GM13976 (cell line): Measurements from ENCODE around the gene KXD1.

ENCODE experiments used
- DNase-seq: peaks from one replicate; pipeline ENCODE4 v3.0.0; 2012; ENCODE audit warnings: low spot score
- in situ Hi-C: fragments of 300-500 bp; cut with MboI; formaldehyde crosslinking; loops from one replicate; pipeline ENCODE4 v1.12.0; 2022; ENCODE audit warnings: low sequenced_read_pairs, mixed read lengths, inconsistent platforms; ENCODE audit not compliant: unreplicated experiment
- TF ChIP-seq, protein P1 (sequence below): IDR thresholded peaks from 2 replicates; pipeline ENCODE4 v1.5.1; 2012; ENCODE audit warnings: borderline replicate concordance, mild to moderate bottlenecking; ENCODE audit not compliant: insufficient read depth; ENCODE audit errors: extremely low read depth, missing control alignments, control extremely low read depth

Gene KXD1

DNA sequence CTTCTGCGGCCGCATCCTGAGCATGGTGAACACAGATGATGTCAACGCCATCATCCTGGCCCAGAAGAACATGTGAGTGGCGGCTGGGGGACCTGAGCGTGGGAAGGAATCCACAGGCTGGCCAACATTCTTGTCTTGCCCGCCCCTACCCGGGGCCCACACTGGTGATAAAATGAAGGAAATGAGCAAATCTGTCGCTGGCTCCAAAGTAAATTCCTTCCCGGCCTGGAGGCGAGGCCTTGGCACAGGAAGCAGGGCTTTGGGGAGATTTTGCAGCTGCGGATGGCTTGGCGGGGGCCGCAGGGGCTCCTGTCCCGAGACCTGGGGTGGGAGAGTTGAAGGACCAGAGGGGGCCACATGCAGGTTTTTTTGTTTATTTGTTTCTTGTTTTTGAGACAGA is 4.4 kb downstream of the KXD1 start:
- TF ChIP-seq, protein P1, sequence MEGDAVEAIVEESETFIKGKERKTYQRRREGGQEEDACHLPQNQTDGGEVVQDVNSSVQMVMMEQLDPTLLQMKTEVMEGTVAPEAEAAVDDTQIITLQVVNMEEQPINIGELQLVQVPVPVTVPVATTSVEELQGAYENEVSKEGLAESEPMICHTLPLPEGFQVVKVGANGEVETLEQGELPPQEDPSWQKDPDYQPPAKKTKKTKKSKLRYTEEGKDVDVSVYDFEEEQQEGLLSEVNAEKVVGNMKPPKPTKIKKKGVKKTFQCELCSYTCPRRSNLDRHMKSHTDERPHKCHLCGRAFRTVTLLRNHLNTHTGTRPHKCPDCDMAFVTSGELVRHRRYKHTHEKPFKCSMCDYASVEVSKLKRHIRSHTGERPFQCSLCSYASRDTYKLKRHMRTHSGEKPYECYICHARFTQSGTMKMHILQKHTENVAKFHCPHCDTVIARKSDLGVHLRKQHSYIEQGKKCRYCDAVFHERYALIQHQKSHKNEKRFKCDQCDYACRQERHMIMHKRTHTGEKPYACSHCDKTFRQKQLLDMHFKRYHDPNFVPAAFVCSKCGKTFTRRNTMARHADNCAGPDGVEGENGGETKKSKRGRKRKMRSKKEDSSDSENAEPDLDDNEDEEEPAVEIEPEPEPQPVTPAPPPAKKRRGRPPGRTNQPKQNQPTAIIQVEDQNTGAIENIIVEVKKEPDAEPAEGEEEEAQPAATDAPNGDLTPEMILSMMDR: no peak
- in situ Hi-C loops: no loop called here

DNA sequence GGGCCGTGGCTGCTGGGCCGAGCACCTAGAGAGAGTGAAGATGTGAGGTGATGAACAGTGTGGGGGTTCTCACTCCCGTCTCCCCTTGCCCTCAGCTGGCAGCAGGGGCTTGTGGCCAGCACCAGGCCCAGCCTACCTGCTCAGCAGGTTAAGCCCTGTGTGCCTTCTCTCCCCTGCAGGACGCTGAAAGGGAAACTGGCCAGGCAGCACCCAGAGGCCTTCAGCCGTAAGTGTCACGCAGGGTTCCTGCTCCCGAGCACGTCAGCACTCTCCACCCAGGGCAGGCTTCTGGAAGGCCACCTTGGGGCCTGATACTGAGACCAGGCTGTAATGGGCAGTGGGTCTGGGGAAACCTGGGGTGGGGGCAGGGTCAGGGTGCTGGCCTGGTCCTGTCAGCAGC is 9.3 kb downstream of the KXD1 start:
- DNase-seq: no peak
- in situ Hi-C loops: no loop called here
- TF ChIP-seq, protein P1: no peak

More for the DNA sequence above, 4.4 kb downstream of the KXD1 start:
- no peak for DNase-seq

DNA sequence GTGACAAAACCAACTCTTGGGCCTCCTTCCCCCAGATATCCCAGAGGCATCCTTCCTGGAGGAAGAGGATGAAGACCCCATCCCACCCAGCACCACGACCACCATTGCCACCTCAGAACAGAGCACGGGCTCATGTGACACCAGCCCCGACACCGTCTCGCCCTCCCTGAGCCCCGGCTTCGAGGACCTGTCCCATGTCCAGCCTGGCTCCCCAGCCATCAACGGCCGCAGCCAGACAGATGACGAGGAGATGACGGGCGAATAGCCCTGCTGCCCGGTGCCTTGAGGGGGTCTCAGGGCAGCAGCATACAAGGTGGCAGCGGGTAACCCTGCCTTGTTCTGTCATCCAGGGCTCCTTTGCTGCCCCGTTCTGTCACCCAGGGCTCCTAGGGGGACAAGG is 10.7 kb downstream of the KXD1 start:
- no peak for DNase-seq
- TF ChIP-seq, protein P1: no peak
- in situ Hi-C loops: no loop called here

DNA sequence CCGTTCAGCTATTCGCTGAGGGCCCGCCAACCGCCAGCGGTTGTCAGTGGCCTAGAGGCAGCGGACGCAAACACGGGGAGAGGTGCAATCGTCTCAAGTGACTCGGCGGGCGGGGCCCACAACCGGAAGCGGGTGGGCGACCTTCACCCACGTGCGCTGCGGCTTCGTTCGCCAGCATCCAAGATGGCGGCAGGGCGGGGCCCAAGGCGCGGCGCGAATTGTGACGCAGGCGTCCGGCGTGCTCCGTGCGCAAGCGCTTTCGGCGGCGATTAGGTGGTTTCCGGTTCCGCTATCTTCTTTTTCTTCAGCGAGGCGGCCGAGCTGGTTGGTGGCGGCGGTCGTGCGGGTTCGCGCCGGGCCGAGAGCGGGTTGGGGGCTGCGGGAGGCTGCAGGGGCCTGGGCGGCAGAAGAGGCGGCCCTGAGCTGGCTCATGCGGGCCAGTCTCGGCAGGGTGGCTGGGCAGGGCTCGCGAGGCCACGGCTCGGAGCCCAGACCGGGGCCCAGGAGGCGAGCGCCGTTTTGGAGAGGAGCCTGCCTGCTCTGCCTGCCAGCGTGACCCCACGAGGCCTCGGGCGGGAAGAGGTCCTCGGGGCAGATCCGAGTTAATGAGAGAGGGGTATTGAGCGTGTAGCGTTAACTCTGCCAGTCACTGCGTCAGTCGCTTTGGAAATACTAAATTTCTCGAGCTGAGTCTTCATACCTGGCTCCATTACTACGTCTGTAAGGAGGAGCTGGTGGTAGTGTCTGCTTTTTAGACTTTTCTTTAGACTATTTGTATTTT is 14.1 kb downstream of the KXD1 start, which contains the start of gene UBA52:
TSS of gene UBA52 (plus strand) at position 294 of the 781 bp plus-strand sequence. CDS start 1,444 bp downstream, outside the sequence.
- TF ChIP-seq, protein P1: no peak
- in situ Hi-C loops: no loop called here
- peak; percentile 96 for DNase-seq

DNA sequence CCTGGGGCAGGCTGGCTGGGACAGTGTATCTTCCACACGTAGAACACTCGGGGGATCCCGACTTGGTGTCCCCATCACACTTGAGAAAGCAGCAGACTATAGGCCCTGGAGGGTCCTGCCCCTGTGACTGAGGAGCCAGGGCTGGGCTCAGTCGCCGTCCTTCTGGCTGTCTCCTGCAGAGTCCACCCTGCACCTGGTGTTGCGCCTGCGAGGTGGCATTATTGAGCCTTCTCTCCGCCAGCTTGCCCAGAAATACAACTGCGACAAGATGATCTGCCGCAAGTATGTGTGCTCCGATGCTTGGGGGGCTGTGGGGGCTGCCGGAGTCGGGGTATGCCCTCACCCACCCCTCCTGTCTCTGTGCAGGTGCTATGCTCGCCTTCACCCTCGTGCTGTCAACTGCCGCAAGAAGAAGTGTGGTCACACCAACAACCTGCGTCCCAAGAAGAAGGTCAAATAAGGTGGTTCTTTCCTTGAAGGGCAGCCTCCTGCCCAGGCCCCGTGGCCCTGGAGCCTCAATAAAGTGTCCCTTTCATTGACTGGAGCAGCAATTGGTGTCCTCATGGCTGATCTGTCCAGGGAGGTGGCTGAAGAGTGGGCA is 17.1 kb downstream of the KXD1 start:
- TF ChIP-seq, protein P1: no peak
- in situ Hi-C loops: no loop called here
- no peak for DNase-seq

DNA sequence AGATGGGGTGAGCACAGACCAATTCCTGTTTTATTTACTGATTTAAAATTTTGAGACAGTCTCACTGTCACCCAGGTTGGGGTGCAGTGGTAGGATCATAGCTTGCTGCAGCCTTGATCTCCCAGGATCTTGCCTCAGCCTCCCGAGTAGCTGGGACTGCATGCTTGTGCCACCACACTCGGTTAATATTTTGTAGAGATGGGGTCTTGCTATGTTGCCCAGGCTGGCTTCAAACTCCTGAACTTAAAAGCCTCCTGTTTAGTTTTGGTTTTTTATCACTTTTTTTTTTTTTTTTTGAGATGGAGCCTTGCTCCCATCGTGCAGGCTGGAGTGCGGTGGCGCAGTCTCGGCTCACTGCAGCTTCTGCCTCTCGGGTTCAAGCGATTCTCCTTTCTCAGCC is 18.7 kb downstream of the KXD1 start:
- TF ChIP-seq, protein P1: no peak
- in situ Hi-C loops: no loop called here
- no peak for DNase-seq
